ENCODE data around the gene KDELR1. TPM values are rescaled to one million over a fixed set of nuclear protein-coding genes. Genes with fewer than 3 reads are reported as not detected.
"Not testable (repeated sequence)": the region's sequence is repeated elsewhere in the genome, so short reads cannot be mapped to it uniquely, and the experiment has no call there.

Gene KDELR1
- total RNA-seq, 4 donors from 2014 or later = 51.3 to 78.6 (median 65.8) TPM

GRCh38 chr19:48373567-48373966 is 17.8 kb downstream of the KDELR1 start:
- Histone ChIP-seq H3K27ac (no peak overlapping the region), H3K36me3 (no peaks in the 10 kb centered on the region), H3K4me3 (no peak overlapping the region), H3K27me3 (no peaks in the 10 kb centered on the region), H3K9me3 (no peaks in the 10 kb centered on the region), H3K4me1 (no peaks in the 10 kb centered on the region)
- 84 to 90% methylated on average over 11 of the region's 11 CpGs for WGBS, 2 donors
- TF ChIP-seq CTCF (IDR thresholded peaks at IDR 0.05) (no peak), EP300 (IDR thresholded peaks at IDR 0.05) (no peak), POLR2A (IDR thresholded peaks at IDR 0.05) (no peak)
- DNase-seq (ENCODE audit: low spot score in 2 of 2) = no peak

- Histone ChIP-seq H3K9me3 (no peaks in the 10 kb centered on the region), H3K27me3 (no peaks in the 10 kb centered on the region), H3K36me3 (no peaks in the 10 kb centered on the region), H3K4me3 (no peak overlapping the region), H3K4me1 (no peaks in the 10 kb centered on the region), H3K27ac (no peak overlapping the region)
- DNase-seq (ENCODE audit: low spot score in 2 of 2) = no peak
- 37 to 52% methylated on average over 4 of the region's 4 CpGs for WGBS, 2 donors
- TF ChIP-seq POLR2A (IDR thresholded peaks at IDR 0.05) (no peak), EP300 (IDR thresholded peaks at IDR 0.05) (no peak), CTCF (IDR thresholded peaks at IDR 0.05) (no peak)
Measured at GRCh38 chr19:48372904-48373303, 18.4 kb downstream of the KDELR1 start.

- not testable (repeated sequence) for H3K27ac ChIP-seq
Measured at GRCh38 chr19:48371771-48372170, 19.6 kb downstream of the KDELR1 start.

GRCh38 chr19:48371367-48371766 is 20.0 kb downstream of the KDELR1 start:
- no peaks in the 10 kb centered on the region for H3K9me3 ChIP-seq
- DNase-seq (ENCODE audit: low spot score in 2 of 2) = no peak
- TF ChIP-seq EP300 (IDR thresholded peaks at IDR 0.05) = no peak
- no peak overlapping the region for H3K27ac ChIP-seq
- no peak overlapping the region for H3K4me3 ChIP-seq
- H3K4me1 ChIP-seq = no peaks in the 10 kb centered on the region
- no peaks in the 10 kb centered on the region for H3K27me3 ChIP-seq
- 66 to 69% methylated on average over 7 of the region's 7 CpGs for WGBS, 2 donors
- H3K36me3 ChIP-seq = no peaks in the 10 kb centered on the region

More at GRCh38 chr19:48371771-48372170, 19.6 kb downstream of the KDELR1 start:
- not testable (repeated sequence) for H3K9me3 ChIP-seq; H3K36me3 ChIP-seq; DNase-seq (ENCODE audit: low spot score in 2 of 2); H3K4me3 ChIP-seq; H3K27me3 ChIP-seq; H3K4me1 ChIP-seq
- 91 to 92% methylated on average over 5 of the region's 5 CpGs for WGBS, 2 donors

GRCh38 chr19:48370955-48371354 is 20.4 kb downstream of the KDELR1 start:
- WGBS, 2 donors = 75% methylated on average over 4 of the region's 4 CpGs
- Histone ChIP-seq H3K9me3 (no peaks in the 10 kb centered on the region), H3K27ac (no peak overlapping the region)

GRCh38 chr19:48368936-48369335 is 22.4 kb downstream of the KDELR1 start:
- H3K4me3 ChIP-seq = no peak overlapping the region
- no peak for TF ChIP-seq CTCF (IDR thresholded peaks at IDR 0.05)
- no peak for TF ChIP-seq EP300 (IDR thresholded peaks at IDR 0.05)
- TF ChIP-seq POLR2A (IDR thresholded peaks at IDR 0.05) = no peak
- DNase-seq (ENCODE audit: low spot score in 2 of 2) = no peak
- no peaks in the 10 kb centered on the region for H3K27me3 ChIP-seq
- peaks cover 0 to 6% (median 5%) of the 10 kb centered on the region in 4 donors for H3K4me1 ChIP-seq
- no peaks in the 10 kb centered on the region for H3K36me3 ChIP-seq
- 76 to 78% methylated on average over 14 of the region's 14 CpGs for WGBS, 2 donors
- no peak overlapping the region for H3K27ac ChIP-seq
- H3K9me3 ChIP-seq = no peaks in the 10 kb centered on the region

More at GRCh38 chr19:48370955-48371354, 20.4 kb downstream of the KDELR1 start:
- Histone ChIP-seq H3K4me1 (no peaks in the 10 kb centered on the region), H3K27me3 (no peaks in the 10 kb centered on the region), H3K4me3 (no peak overlapping the region), H3K36me3 (no peaks in the 10 kb centered on the region)
- no peak for TF ChIP-seq POLR2A (IDR thresholded peaks at IDR 0.05)
- TF ChIP-seq CTCF (IDR thresholded peaks at IDR 0.05) = no peak
- no peak for TF ChIP-seq EP300 (IDR thresholded peaks at IDR 0.05)
- DNase-seq (ENCODE audit: low spot score in 2 of 2) = no peak
